ENCODE results near the gene CDH24. TPM values are rescaled to one million over a fixed set of nuclear protein-coding genes. Genes with fewer than 3 reads are reported as not detected.

CDH24 gene
- total and polyA plus RNA-seq, 2 of the 13 experiments (the other 11 are each of a cell fraction or from before 2014, with no cell fraction given), result 0.69 to 0.99 TPM

DNA sequence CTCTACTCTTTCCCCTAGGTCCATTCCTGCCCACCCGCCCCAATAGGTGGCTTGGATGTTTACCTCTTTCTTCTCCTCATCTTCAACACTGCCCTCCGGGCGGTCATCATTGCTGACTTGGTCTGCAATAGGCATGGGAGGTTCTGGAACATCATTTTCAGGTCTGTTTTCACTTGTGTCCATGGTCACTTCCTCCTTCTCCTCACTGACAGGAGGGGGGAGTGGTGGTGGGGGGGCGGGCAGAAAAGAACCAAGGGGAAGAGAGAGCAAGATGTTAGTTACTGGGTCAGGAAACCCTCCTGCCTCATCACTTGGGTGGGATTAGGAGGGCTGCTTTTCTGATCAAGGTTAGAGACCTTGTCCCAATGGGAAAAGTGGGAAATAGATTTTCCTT is 12.1 kb upstream of the CDH24 start (continued):
- TF ChIP-seq ZNF513 (CRISPR knock-in tag; conservative IDR thresholded peaks at IDR 0.05) (no peak), KAT8 (CRISPR knock-in tag; IDR thresholded peaks at IDR 0.05) (no peak), SMARCC2 (IDR thresholded peaks at IDR 0.05) (no peak), TFDP1 (CRISPR knock-in tag; IDR thresholded peaks at IDR 0.05; ENCODE audit: borderline replicate concordance) (no peak), HNF1B (CRISPR knock-in tag; IDR thresholded peaks at IDR 0.05) (no peak), POLR2A (IDR thresholded peaks at IDR 0.05; ENCODE audit: insufficient read depth in 1 of 2, low read depth in 2 of 2, low read length in 2 of 2) (peak in 1 of 2 experiments; percentile 3; a peak in 1 of 4 replicates), ARID2 (CRISPR knock-in tag; IDR thresholded peaks at IDR 0.05; ENCODE audit: borderline replicate concordance) (no peak), HNRNPLL (IDR thresholded peaks at IDR 0.05; ENCODE audit: low read depth, low read length, poor library complexity, severe bottlenecking) (no peak), PRDM10 (CRISPR knock-in tag; IDR thresholded peaks at IDR 0.05; ENCODE audit: low read depth) (no peak), CC2D1A (CRISPR knock-in tag; IDR thresholded peaks at IDR 0.05) (no peak), HOXA5 (CRISPR knock-in tag; IDR thresholded peaks at IDR 0.05) (no peak), STAT5B (CRISPR knock-in tag; IDR thresholded peaks at IDR 0.05) (no peak), KMT2B (CRISPR knock-in tag; IDR thresholded peaks at IDR 0.05) (no peak), SUZ12 (IDR thresholded peaks at IDR 0.05; ENCODE audit: low read depth, low read length) (no peak), CREBL2 (CRISPR knock-in tag; IDR thresholded peaks at IDR 0.05; ENCODE audit: borderline replicate concordance) (0 out of 2 replicates have a peak, but pooled peaks have one; percentile 54), BCL3 (CRISPR knock-in tag; IDR thresholded peaks at IDR 0.05) (0 out of 2 replicates have a peak, but pooled peaks have one; percentile 7), SMAD9 (CRISPR knock-in tag; IDR thresholded peaks at IDR 0.05) (peak; percentile 13; the same call in 1 of the 2 replicates)
- TF ChIP-seq, protein P1, sequence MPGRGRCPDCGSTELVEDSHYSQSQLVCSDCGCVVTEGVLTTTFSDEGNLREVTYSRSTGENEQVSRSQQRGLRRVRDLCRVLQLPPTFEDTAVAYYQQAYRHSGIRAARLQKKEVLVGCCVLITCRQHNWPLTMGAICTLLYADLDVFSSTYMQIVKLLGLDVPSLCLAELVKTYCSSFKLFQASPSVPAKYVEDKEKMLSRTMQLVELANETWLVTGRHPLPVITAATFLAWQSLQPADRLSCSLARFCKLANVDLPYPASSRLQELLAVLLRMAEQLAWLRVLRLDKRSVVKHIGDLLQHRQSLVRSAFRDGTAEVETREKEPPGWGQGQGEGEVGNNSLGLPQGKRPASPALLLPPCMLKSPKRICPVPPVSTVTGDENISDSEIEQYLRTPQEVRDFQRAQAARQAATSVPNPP (CRISPR knock-in tag; IDR thresholded peaks at IDR 0.05), result no peak
- TF ChIP-seq, protein P2, sequence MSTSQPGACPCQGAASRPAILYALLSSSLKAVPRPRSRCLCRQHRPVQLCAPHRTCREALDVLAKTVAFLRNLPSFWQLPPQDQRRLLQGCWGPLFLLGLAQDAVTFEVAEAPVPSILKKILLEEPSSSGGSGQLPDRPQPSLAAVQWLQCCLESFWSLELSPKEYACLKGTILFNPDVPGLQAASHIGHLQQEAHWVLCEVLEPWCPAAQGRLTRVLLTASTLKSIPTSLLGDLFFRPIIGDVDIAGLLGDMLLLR (CRISPR knock-in tag; IDR thresholded peaks at IDR 0.05), result no peak
